Fibroblast of the aortic adventitia (primary cell): ENCODE data around the gene MAP2K3. TPM values are rescaled to one million over a fixed set of nuclear protein-coding genes. Genes with fewer than 3 reads are reported as not detected.
"Not testable (repeated sequence)": the region's sequence is repeated elsewhere in the genome, so short reads cannot be mapped to it uniquely, and the experiment has no call there.

Experiments used
- DNase-seq: peaks from one replicate; pipeline ENCODE4 v3.0.0-alpha.2; 2010; ENCODE audit warnings: low read depth
- H3K4me3 ChIP-seq: 2 replicates; pipeline ENCODE4 v1.5.1; 2011; ENCODE audit warnings: low read depth, mild to moderate bottlenecking, control low read depth, low read length, moderate library complexity
- CTCF ChIP-seq: IDR thresholded peaks from 2 replicates; pipeline ENCODE4 v1.5.1; 2011; ENCODE audit warnings: mild to moderate bottlenecking, low read length, control low read depth, inconsistent platforms; ENCODE audit not compliant: insufficient read depth
- total RNA-seq: library from RNA; depleted of rRNA; stranded (reverse); fragments of >200 nt; gene quantifications from 2 replicates; pipeline ENCODE4 v1.2.3, GENCODE V29; 2012; ENCODE audit warnings: low replicate concordance

The MAP2K3 gene
- total RNA-seq, 1 donor: 24.5 TPM

DNA sequence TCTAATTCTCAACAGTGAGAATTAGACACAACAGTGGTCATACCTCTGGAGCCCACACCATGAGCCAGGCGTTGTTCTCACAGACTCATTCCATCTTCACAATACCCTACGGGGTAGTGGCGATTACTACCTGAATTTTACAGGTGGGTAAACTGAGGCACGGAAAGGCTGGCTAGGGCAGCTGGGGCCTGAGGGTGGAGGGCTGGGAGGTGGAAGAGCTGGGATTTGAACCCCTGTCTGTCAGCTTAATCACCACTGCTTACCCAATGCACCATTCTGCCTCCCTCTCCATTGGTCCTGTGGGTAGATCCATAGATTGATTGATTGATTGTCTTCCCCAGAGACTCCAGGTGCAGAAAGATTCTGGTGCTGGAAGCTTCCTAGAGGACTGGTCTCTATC lies 60.3 kb downstream of the MAP2K3 start:
- not testable (repeated sequence) for DNase-seq, H3K4me3 ChIP-seq

- DNase-seq: no peak
- H3K4me3 ChIP-seq: no peak overlapping the region
- no peak for TF ChIP-seq CTCF
These were observed 60.7 kb downstream of the MAP2K3 start for GRCh38 chr17:21345236-21345635.

DNA sequence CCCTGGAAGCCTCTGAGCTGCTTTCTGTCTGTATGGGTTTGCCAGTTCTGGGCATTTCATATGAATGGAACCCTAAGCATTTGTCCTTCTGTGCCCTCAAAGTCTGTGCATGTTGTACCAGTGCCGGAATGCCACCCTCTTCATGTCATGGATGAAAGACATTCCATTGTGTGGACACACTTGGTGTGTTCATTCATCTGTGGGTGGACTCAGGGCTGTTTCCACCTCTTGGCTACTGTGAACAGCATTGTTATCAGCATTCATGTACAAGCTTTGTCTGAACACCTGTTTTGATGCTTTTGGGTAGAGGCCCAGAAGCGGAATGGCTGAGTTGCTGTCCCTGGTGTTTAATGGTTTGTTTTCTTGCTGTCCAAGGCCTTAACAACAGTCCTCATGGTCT lies 61.6 kb downstream of the MAP2K3 start:
- not testable (repeated sequence) for DNase-seq, H3K4me3 ChIP-seq

- peak; percentile 72 for DNase-seq
- not testable (repeated sequence) for H3K4me3 ChIP-seq
These were observed 62.2 kb downstream of the MAP2K3 start for GRCh38 chr17:21346651-21347250.

- not testable (repeated sequence) for DNase-seq, H3K4me3 ChIP-seq
These were observed 63.1 kb downstream of the MAP2K3 start for GRCh38 chr17:21347660-21348059.

- DNase-seq: peak; percentile 40
These were observed 63.8 kb downstream of the MAP2K3 start for GRCh38 chr17:21348081-21348925.

GRCh38 chr17:21348926-21349261 lies 64.4 kb downstream of the MAP2K3 start:
- DNase-seq, H3K4me3 ChIP-seq: not testable (repeated sequence)

More at GRCh38 chr17:21348081-21348925, 63.8 kb downstream of the MAP2K3 start:
- H3K4me3 ChIP-seq: not testable (repeated sequence)

DNA sequence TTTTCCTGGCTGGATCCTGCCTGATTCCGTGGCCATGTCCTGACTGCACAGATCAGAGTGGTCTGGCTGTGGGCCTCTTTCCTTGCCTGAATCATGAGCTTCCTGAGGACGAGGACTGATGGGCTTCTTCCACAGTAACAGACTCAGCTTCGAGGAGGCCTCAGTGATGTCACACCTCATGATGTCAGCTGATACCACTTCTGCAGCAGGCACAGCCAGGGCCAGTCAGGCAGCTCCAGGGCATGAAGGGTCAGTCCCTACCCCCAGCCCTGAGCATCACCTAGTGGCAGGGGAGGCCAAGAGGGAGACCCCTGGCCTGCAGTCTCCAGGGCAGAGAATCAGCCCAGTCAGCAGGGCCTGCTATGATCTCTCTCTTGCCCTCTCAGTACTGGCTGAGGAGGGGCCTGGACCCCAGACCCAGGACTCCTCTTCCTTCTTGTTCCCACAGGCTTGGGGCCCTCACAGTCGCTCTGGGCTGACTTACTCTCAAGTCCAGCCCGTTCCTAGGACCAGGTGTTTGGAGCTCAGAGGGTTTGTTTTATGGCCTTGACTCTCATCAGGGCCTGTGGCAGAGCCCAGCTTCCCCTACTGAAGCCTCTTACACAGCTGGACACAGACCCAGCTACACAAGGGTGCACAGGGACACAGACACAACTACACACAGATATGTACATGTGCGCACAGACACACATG lies 65.0 kb downstream of the MAP2K3 start:
- peak; percentile 15 for DNase-seq
- H3K4me3 ChIP-seq: not testable (repeated sequence)

DNA sequence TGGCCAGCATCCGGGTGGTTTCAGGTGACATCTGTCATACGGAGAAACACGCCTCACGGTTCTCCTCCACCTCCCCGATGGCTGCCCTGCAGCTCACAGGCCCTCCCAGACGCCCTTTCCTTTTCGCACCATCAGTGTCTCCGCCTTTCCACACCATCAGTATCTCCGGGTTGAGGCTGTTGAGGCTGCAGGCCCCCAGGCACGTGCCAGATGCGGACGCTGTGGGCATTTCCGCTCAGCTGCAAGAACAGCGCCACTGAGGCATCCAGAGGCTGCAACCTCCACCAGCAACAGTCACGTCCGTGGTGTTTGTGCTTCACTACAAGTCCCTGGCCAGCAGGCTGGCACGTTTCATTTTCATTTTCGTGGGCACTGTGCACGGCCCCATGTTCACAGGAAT lies 66.0 kb downstream of the MAP2K3 start:
- not testable (repeated sequence) for H3K4me3 ChIP-seq, DNase-seq

- no peak for TF ChIP-seq CTCF
- no peak for DNase-seq
- H3K4me3 ChIP-seq: no peak overlapping the region
These were observed 67.0 kb downstream of the MAP2K3 start for GRCh38 chr17:21351366-21352065.
